ENCODE results near the gene TSHZ2. TPM values are rescaled to one million over a fixed set of nuclear protein-coding genes. Genes with fewer than 3 reads are reported as not detected.
"Not testable (repeated sequence)": the region's sequence is repeated elsewhere in the genome, so short reads cannot be mapped to it uniquely, and the experiment has no call there.

TSHZ2 gene
- total RNA-seq, 1 experiment from 2014 or later, result 4.1 TPM

GRCh38 chr20:52958211-52958610 is 13.9 kb upstream of the TSHZ2 start:
- in situ Hi-C loops (cut with HindIII; ENCODE audit: low pct_unique_long_range_greater_than_20kb, low sequenced_read_pairs), result no loop called here
- DNase-seq (ENCODE audit: low read depth), result no peak

DNA sequence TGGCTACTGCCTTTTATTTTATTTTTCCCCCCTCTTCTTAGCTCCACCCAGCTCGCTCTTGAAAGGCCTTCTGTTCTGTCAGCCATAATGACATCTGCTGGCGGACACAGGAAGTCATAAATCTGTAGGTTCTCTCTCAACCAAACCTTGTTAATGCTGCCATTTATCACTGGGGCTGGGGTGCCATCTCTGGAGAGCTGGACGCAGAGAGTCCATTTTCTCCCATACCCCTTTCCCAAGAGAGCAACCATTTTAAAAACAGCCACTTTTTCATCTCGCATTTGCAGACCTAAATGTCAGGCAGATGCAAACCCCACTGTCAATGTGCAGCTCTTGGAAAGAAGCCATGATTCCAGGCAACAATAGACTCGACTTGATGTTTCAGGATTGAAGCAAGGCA is 13.0 kb upstream of the TSHZ2 start:
- in situ Hi-C loops (cut with HindIII; ENCODE audit: low pct_unique_long_range_greater_than_20kb, low sequenced_read_pairs), result no loop called here
- DNase-seq (ENCODE audit: low read depth), result no peak

GRCh38 chr20:52962183-52962582 is 10.0 kb upstream of the TSHZ2 start:
- in situ Hi-C loops (cut with HindIII; ENCODE audit: low pct_unique_long_range_greater_than_20kb, low sequenced_read_pairs), result no loop called here
- no peak for DNase-seq (ENCODE audit: low read depth)

GRCh38 chr20:52963131-52963530 is 9.0 kb upstream of the TSHZ2 start:
- in situ Hi-C loops (cut with HindIII; ENCODE audit: low pct_unique_long_range_greater_than_20kb, low sequenced_read_pairs), result no loop called here

GRCh38 chr20:52964131-52964530 is 8.0 kb upstream of the TSHZ2 start:
- no peak for DNase-seq (ENCODE audit: low read depth)
- in situ Hi-C loops (cut with HindIII; ENCODE audit: low pct_unique_long_range_greater_than_20kb, low sequenced_read_pairs), result no loop called here

More at GRCh38 chr20:52963131-52963530, 9.0 kb upstream of the TSHZ2 start:
- no peak for DNase-seq (ENCODE audit: low read depth)

- DNase-seq (ENCODE audit: low read depth), result no peak
- in situ Hi-C loops (cut with HindIII; ENCODE audit: low pct_unique_long_range_greater_than_20kb, low sequenced_read_pairs), result no loop called here
Observed at GRCh38 chr20:52965380-52965779, 6.8 kb upstream of the TSHZ2 start.

GRCh38 chr20:52965819-52966218 is 6.3 kb upstream of the TSHZ2 start:
- no peak for DNase-seq (ENCODE audit: low read depth)
- in situ Hi-C loops (cut with HindIII; ENCODE audit: low pct_unique_long_range_greater_than_20kb, low sequenced_read_pairs), result no loop called here

GRCh38 chr20:52966543-52966942 is 5.6 kb upstream of the TSHZ2 start:
- DNase-seq (ENCODE audit: low read depth); in situ Hi-C loops (cut with HindIII; ENCODE audit: low pct_unique_long_range_greater_than_20kb, low sequenced_read_pairs): not testable (repeated sequence)

- no peak for DNase-seq (ENCODE audit: low read depth)
- in situ Hi-C loops (cut with HindIII; ENCODE audit: low pct_unique_long_range_greater_than_20kb, low sequenced_read_pairs), result no loop called here
Observed at GRCh38 chr20:52971498-52972189, 514 bp upstream of the TSHZ2 start.

DNA sequence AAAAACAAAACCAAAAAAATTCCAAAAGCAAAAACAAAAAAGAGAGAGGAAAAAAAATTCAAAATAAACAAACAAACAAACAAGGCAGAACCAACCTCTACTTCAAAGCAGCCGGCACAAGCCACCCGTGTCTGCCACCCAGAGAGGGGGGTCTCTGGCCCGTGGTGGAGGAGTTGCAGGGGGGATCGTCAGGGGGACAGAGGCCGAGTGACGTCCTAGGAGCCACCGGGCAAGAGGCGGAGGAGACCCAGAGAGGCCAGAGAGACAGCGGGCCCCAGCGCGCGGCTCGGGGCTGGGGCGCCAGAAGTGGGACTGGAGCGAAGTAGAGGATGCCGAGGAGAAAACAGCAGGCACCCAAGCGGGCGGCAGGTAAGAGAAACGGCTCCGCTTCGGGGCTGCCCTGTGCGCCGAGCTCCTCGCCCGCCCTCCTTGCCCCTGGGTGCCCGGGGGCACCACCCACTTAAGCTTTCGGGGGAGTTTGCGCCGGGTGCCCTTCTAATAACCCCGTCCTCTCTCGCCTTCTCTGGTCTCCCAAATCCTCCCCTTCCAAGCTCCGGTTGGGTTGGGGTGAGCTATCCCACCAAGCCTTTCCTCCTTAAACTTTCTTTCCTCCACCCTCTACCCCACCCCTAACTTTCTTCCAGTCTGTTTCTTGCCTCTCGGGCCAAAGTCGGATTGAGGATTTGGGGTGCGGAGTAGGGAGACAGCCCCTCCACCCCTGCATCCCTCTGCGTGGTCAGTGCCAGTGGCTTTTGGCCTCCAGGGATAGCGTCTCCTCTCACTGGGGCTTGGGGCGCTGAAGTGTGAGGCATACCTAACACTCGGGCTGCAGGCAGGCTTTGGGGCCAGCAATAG is 1.0 kb downstream of the TSHZ2 start:
- DNase-seq (ENCODE audit: low read depth), result no peak

DNA sequence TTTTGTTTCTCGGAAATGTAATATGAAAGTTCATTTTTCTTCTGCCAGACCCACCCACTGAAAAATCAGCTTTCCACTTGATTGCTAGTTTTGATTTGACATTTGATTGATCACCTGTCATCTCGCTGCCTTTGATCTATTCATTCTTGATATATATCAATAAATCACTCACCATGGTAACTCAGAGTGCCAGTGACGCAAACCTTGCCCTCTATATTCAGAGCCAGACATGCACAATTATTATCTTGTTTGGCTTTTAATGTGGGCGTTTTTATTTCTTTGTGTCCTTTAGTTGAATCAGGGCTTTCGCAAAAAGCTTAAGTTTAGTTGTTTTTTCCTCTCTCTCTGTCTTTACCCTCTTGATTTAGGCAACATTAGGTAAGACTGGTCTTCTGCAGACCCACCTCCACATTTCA is 2.0 kb downstream of the TSHZ2 start:
- in situ Hi-C loops (cut with HindIII; ENCODE audit: low pct_unique_long_range_greater_than_20kb, low sequenced_read_pairs), result no loop called here
- DNase-seq (ENCODE audit: low read depth), result no peak

More for the DNA sequence above, 1.0 kb downstream of the TSHZ2 start:
- in situ Hi-C loops (cut with HindIII; ENCODE audit: low pct_unique_long_range_greater_than_20kb, low sequenced_read_pairs), result no loop called here

- in situ Hi-C loops (cut with HindIII; ENCODE audit: low pct_unique_long_range_greater_than_20kb, low sequenced_read_pairs), result no loop called here
- DNase-seq (ENCODE audit: low read depth), result no peak
Observed at GRCh38 chr20:52975029-52975732, 3.0 kb downstream of the TSHZ2 start.

DNA sequence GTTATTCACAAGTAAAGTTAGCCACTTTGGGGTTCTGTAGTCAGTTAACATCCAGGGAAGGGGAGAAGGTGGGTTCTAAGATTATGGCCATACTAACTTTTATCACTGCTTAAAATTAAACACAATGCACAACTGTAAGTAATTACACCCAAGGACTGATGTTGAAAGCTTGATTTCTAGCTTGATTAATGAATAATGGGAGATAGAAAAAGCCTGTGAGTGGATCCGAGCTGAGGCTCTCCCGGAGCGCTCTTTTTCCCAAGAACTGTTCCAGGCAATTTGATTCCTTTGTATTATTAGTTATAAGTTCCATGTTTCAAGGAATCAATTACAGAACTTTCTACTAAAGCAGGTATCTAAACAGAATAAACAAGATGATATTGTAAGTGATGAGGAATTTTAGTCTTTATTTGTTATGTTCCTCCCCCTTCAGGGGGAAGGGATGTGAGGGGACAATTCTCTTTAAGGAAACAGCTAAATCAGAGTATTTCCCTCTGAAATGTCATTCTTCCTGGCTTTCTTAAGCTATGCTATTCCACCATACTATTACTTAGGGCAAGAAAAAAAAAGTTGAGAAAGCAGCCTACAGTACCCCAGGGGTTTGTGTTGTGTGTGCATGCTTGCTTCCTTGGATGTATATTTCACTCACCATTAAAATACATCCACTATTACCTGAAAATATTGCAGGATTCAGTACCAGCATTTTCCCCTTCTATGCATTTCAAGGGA is 3.8 kb downstream of the TSHZ2 start:
- in situ Hi-C loops (cut with HindIII; ENCODE audit: low pct_unique_long_range_greater_than_20kb, low sequenced_read_pairs), result no loop called here
- no peak for DNase-seq (ENCODE audit: low read depth)

DNA sequence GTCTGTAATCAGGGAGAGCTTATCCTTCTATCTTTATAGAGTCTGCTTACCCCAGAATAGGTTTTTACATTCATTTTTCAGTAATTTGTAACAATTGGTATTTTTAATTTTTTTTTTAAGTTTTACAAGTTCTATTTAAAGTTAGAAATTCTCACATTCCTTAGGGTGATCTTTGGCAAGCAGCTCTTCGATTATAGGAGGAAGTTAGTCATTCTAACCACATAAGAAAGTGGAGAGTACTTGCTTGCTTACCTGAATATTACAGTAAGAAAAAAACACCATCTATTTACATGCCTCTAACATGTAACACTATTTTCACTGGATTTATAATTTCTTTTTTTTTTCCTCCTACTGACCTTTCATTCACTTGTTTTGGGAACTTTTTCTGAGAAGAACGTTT is 6.7 kb downstream of the TSHZ2 start:
- in situ Hi-C loops (cut with HindIII; ENCODE audit: low pct_unique_long_range_greater_than_20kb, low sequenced_read_pairs), result no loop called here
- DNase-seq (ENCODE audit: low read depth), result no peak

GRCh38 chr20:52981051-52981450 is 8.9 kb downstream of the TSHZ2 start:
- in situ Hi-C loops (cut with HindIII; ENCODE audit: low pct_unique_long_range_greater_than_20kb, low sequenced_read_pairs), result no loop called here
- no peak for DNase-seq (ENCODE audit: low read depth)

GRCh38 chr20:52983726-52984450 is 11.7 kb downstream of the TSHZ2 start:
- in situ Hi-C loops (cut with HindIII; ENCODE audit: low pct_unique_long_range_greater_than_20kb, low sequenced_read_pairs), result no loop called here
- no peak for DNase-seq (ENCODE audit: low read depth)

DNA sequence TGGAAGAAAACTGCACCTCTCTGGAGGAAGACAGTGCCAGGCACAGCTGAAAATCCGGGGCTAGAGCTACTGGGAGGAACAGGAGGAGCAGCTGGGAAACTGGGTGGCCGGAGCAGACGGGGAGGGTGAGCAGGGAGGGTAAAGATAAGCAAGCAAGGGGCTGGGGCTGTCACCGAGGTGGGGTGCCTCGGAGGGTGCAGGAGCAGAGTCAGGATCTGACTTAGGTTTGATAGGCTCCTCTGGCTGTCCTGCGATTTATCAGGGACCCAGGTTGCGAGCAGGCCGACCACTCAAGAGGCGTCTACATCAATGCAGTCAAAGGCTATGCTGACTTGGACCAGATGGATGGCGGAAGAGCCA is 12.3 kb downstream of the TSHZ2 start:
- DNase-seq (ENCODE audit: low read depth), result no peak
- in situ Hi-C loops (cut with HindIII; ENCODE audit: low pct_unique_long_range_greater_than_20kb, low sequenced_read_pairs), result no loop called here

- in situ Hi-C loops (cut with HindIII; ENCODE audit: low pct_unique_long_range_greater_than_20kb, low sequenced_read_pairs), result no loop called here
- DNase-seq (ENCODE audit: low read depth), result no peak
Observed at GRCh38 chr20:52985687-52986086, 13.5 kb downstream of the TSHZ2 start.

All from Caki2 (cell line).